HepG2 (cell line): ENCODE results near the gene BTN1A1. TPM values are rescaled to one million over a fixed set of nuclear protein-coding genes. Genes with fewer than 3 reads are reported as not detected.

Source experiments
- DMAP1 ChIP-seq: IDR thresholded peaks from 2 replicates; pipeline ENCODE4 v1.6.1; 2016
- GATAD2A ChIP-seq: IDR thresholded peaks from 2 replicates; pipeline ENCODE4 v1.6.1; 2016
- MXI1 ChIP-seq: IDR thresholded peaks from 3 replicates; pipeline ENCODE4 v1.6.1; 2012; ENCODE audit warnings: low read depth, low read length, inconsistent platforms, borderline replicate concordance
- NFYC ChIP-seq: IDR thresholded peaks from 2 replicates; pipeline ENCODE4 v1.6.1; 2016; ENCODE audit warnings: missing genetic modification reagents, missing compliant biosample characterization
- PHF21A ChIP-seq: sonication (generic); formaldehyde crosslinking; IDR thresholded peaks from 2 replicates; pipeline ENCODE4 v1.5.0; 2020; ENCODE audit warnings: mild to moderate bottlenecking, missing genetic modification reagents
- POLR2AphosphoS5 ChIP-seq: IDR thresholded peaks from 2 replicates; pipeline ENCODE4 v1.6.1; 2012; ENCODE audit warnings: low read depth, low read length
- SMAD9 ChIP-seq: sonication (generic); formaldehyde crosslinking; IDR thresholded peaks from 2 replicates; pipeline ENCODE4 v1.5.1; 2020; ENCODE audit warnings: mild to moderate bottlenecking, missing genetic modification reagents
- YEATS4 ChIP-seq: sonication (generic); formaldehyde crosslinking; IDR thresholded peaks from 2 replicates; pipeline ENCODE4 v1.4.0; 2020; ENCODE audit warnings: missing genetic modification reagents, borderline replicate concordance
- ZNF672 ChIP-seq: sonication (generic); formaldehyde crosslinking; IDR thresholded peaks from 2 replicates; pipeline ENCODE4 v1.8.1; 2022; ENCODE audit warnings: missing genetic modification reagents
- ZNF777 ChIP-seq: sonication (generic); formaldehyde crosslinking; IDR thresholded peaks from 2 replicates; pipeline ENCODE4 v1.4.0; 2020; ENCODE audit warnings: missing genetic modification reagents
- polyA plus RNA-seq, 8 experiments: library from polyadenylated mRNA; depleted of rRNA in 3 of 8; stranded (reverse) in 7 of 8; unstranded in 1 of 8; fragments of >200 nt; fragmentation: Illumina TruSeq in 4 of 8; extraction: Trizol in 4 of 8; gene quantifications; 2 replicates each; pipeline versions ENCODE4 v1.2.1 to v1.2.3, GENCODE V29; 2011 to 2016; ENCODE audit warnings: low read depth in 4 of 8, missing spikeins in 1 of 8, mixed read lengths in 1 of 8; ENCODE audit not compliant: insufficient read depth in 1 of 8
- total RNA-seq, 5 experiments: library from RNA; depleted of rRNA; stranded (reverse); fragments of >200 nt; fragmentation: Illumina TruSeq; extraction: Trizol; gene quantifications; 2 replicates each; pipeline ENCODE4 v1.2.3, GENCODE V29; 2016; ENCODE audit warnings: low read depth in 1 of 5
- TF ChIP-seq, protein P1 (sequence below): IDR thresholded peaks from 2 replicates; pipeline ENCODE4 v1.6.1; 2016; ENCODE audit warnings: missing genetic modification reagents, missing compliant biosample characterization
- TF ChIP-seq, protein P2 (sequence below): sonication (generic); formaldehyde crosslinking; IDR thresholded peaks from 2 replicates; pipeline ENCODE4 v1.8.0; 2022; ENCODE audit warnings: mild to moderate bottlenecking, missing genetic modification reagents; ENCODE audit not compliant: insufficient replicate concordance
- TF ChIP-seq, protein P3 (sequence below): sonication (generic); formaldehyde crosslinking; IDR thresholded peaks from 2 replicates; pipeline ENCODE4 v1.4.0; 2020; ENCODE audit warnings: missing genetic modification reagents, borderline replicate concordance
- TF ChIP-seq, protein P4 (sequence below): sonication (generic); formaldehyde crosslinking; IDR thresholded peaks from 2 replicates; pipeline ENCODE4 v1.4.0; 2020; ENCODE audit warnings: missing genetic modification reagents, mild to moderate bottlenecking, borderline replicate concordance
- TF ChIP-seq, protein P5 (sequence below): sonication (generic); formaldehyde crosslinking; IDR thresholded peaks from 2 replicates; pipeline ENCODE4 v1.8.0; 2022; ENCODE audit warnings: missing genetic modification reagents, mild to moderate bottlenecking, moderate library complexity, borderline replicate concordance
- TF ChIP-seq, protein P6 (sequence below): sonication (generic); formaldehyde crosslinking; IDR thresholded peaks from 2 replicates; pipeline ENCODE4 v1.5.0; 2020; ENCODE audit warnings: mild to moderate bottlenecking, missing genetic modification reagents, moderate library complexity

Gene BTN1A1
- total and polyA plus RNA-seq, 2 of the 13 experiments (the other 11 are each of a cell fraction or from before 2014, with no cell fraction given), result 0.04 TPM; not detected in 1

DNA sequence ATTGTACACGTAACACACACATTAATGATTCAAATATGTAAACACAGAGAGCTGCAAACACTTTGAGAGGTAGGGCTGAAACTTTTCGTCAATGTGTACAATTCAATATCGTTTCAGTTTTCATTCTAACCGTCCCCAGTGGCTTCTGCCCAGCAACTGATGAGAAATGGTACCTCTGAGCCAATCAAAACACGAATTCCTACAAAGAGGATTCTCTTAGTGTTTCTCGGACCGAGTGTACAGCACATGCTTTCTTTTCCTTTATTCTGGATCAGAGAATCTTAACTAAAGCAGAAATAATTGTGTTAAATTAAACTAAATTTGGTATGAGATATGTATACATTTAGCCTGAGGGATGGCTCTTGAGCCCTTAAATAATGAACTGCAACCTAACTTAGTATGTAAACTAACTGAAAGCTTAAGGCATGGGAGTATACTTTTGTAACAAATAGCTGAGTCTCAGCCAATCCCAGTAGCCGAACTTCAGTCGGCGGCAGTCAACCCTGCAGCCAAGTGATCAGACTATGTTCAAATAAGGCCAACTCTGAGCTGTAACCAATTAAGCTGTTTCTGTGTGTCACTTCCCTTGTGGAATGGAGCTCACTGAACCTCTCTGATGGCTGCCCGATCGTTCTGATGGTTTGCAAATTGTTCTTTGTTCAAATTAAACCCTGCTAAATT lies 26.2 kb upstream of the BTN1A1 start (continued):
- TF ChIP-seq, protein P1, sequence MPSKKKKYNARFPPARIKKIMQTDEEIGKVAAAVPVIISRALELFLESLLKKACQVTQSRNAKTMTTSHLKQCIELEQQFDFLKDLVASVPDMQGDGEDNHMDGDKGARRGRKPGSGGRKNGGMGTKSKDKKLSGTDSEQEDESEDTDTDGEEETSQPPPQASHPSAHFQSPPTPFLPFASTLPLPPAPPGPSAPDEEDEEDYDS, result peak; percentile 86
- no peak for TF ChIP-seq SMAD9 (CRISPR knock-in tag)
- peak; percentile 50; the same call in 1 of the 2 replicates for TF ChIP-seq YEATS4 (CRISPR knock-in tag)
- TF ChIP-seq, protein P2, sequence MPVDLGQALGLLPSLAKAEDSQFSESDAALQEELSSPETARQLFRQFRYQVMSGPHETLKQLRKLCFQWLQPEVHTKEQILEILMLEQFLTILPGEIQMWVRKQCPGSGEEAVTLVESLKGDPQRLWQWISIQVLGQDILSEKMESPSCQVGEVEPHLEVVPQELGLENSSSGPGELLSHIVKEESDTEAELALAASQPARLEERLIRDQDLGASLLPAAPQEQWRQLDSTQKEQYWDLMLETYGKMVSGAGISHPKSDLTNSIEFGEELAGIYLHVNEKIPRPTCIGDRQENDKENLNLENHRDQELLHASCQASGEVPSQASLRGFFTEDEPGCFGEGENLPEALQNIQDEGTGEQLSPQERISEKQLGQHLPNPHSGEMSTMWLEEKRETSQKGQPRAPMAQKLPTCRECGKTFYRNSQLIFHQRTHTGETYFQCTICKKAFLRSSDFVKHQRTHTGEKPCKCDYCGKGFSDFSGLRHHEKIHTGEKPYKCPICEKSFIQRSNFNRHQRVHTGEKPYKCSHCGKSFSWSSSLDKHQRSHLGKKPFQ (CRISPR knock-in tag), result peak; percentile 14
- TF ChIP-seq ZNF672 (CRISPR knock-in tag), result no peak
- TF ChIP-seq POLR2AphosphoS5, result peak; percentile 76
- TF ChIP-seq, protein P3, sequence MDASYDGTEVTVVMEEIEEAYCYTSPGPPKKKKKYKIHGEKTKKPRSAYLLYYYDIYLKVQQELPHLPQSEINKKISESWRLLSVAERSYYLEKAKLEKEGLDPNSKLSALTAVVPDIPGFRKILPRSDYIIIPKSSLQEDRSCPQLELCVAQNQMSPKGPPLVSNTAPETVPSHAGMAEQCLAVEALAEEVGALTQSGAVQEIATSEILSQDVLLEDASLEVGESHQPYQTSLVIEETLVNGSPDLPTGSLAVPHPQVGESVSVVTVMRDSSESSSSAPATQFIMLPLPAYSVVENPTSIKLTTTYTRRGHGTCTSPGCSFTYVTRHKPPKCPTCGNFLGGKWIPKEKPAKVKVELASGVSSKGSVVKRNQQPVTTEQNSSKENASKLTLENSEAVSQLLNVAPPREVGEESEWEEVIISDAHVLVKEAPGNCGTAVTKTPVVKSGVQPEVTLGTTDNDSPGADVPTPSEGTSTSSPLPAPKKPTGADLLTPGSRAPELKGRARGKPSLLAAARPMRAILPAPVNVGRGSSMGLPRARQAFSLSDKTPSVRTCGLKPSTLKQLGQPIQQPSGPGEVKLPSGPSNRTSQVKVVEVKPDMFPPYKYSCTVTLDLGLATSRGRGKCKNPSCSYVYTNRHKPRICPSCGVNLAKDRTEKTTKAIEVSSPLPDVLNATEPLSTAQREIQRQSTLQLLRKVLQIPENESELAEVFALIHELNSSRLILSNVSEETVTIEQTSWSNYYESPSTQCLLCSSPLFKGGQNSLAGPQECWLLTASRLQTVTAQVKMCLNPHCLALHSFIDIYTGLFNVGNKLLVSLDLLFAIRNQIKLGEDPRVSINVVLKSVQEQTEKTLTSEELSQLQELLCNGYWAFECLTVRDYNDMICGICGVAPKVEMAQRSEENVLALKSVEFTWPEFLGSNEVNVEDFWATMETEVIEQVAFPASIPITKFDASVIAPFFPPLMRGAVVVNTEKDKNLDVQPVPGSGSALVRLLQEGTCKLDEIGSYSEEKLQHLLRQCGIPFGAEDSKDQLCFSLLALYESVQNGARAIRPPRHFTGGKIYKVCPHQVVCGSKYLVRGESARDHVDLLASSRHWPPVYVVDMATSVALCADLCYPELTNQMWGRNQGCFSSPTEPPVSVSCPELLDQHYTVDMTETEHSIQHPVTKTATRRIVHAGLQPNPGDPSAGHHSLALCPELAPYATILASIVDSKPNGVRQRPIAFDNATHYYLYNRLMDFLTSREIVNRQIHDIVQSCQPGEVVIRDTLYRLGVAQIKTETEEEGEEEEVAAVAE, result peak; percentile 97
- TF ChIP-seq DMAP1, result peak; percentile 49; the same call in 1 of the 2 replicates
- TF ChIP-seq, protein P4, sequence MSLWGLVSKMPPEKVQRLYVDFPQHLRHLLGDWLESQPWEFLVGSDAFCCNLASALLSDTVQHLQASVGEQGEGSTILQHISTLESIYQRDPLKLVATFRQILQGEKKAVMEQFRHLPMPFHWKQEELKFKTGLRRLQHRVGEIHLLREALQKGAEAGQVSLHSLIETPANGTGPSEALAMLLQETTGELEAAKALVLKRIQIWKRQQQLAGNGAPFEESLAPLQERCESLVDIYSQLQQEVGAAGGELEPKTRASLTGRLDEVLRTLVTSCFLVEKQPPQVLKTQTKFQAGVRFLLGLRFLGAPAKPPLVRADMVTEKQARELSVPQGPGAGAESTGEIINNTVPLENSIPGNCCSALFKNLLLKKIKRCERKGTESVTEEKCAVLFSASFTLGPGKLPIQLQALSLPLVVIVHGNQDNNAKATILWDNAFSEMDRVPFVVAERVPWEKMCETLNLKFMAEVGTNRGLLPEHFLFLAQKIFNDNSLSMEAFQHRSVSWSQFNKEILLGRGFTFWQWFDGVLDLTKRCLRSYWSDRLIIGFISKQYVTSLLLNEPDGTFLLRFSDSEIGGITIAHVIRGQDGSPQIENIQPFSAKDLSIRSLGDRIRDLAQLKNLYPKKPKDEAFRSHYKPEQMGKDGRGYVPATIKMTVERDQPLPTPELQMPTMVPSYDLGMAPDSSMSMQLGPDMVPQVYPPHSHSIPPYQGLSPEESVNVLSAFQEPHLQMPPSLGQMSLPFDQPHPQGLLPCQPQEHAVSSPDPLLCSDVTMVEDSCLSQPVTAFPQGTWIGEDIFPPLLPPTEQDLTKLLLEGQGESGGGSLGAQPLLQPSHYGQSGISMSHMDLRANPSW (CRISPR knock-in tag), result 0 out of 2 replicates have a peak, but pooled peaks have one; percentile 63
- TF ChIP-seq MXI1, result peak; percentile 51; the same call in 1 of the 3 replicates
- peak; percentile 86 for TF ChIP-seq NFYC
- TF ChIP-seq, protein P5, sequence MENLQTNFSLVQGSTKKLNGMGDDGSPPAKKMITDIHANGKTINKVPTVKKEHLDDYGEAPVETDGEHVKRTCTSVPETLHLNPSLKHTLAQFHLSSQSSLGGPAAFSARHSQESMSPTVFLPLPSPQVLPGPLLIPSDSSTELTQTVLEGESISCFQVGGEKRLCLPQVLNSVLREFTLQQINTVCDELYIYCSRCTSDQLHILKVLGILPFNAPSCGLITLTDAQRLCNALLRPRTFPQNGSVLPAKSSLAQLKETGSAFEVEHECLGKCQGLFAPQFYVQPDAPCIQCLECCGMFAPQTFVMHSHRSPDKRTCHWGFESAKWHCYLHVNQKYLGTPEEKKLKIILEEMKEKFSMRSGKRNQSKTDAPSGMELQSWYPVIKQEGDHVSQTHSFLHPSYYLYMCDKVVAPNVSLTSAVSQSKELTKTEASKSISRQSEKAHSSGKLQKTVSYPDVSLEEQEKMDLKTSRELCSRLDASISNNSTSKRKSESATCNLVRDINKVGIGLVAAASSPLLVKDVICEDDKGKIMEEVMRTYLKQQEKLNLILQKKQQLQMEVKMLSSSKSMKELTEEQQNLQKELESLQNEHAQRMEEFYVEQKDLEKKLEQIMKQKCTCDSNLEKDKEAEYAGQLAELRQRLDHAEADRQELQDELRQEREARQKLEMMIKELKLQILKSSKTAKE (CRISPR knock-in tag), result peak; percentile 28; the same call in 1 of the 2 replicates
- peak; percentile 62 for TF ChIP-seq GATAD2A (CRISPR knock-in tag)
- 0 out of 2 replicates have a peak, but pooled peaks have one; percentile 37 for TF ChIP-seq ZNF777 (CRISPR knock-in tag)
- TF ChIP-seq, protein P6, sequence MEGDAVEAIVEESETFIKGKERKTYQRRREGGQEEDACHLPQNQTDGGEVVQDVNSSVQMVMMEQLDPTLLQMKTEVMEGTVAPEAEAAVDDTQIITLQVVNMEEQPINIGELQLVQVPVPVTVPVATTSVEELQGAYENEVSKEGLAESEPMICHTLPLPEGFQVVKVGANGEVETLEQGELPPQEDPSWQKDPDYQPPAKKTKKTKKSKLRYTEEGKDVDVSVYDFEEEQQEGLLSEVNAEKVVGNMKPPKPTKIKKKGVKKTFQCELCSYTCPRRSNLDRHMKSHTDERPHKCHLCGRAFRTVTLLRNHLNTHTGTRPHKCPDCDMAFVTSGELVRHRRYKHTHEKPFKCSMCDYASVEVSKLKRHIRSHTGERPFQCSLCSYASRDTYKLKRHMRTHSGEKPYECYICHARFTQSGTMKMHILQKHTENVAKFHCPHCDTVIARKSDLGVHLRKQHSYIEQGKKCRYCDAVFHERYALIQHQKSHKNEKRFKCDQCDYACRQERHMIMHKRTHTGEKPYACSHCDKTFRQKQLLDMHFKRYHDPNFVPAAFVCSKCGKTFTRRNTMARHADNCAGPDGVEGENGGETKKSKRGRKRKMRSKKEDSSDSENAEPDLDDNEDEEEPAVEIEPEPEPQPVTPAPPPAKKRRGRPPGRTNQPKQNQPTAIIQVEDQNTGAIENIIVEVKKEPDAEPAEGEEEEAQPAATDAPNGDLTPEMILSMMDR (CRISPR knock-in tag), result no peak
- peak; percentile 71 for TF ChIP-seq PHF21A (CRISPR knock-in tag)
